ENCODE measurements around the gene SCIN. TPM values are rescaled to one million over a fixed set of nuclear protein-coding genes. Genes with fewer than 3 reads are reported as not detected.

Gene SCIN
- total RNA-seq, 1 donor from 2014 or later: 3.9 TPM

GRCh38 chr7:12703881-12704280 lies 133.4 kb downstream of the SCIN start:
- peaks cover 11% of the 10 kb centered on the region for H3K36me3 Mint-ChIP-seq
- no peaks in the 10 kb centered on the region for H3K27me3 Mint-ChIP-seq
- H3K27ac Mint-ChIP-seq: no peak overlapping the region
- H3K4me1 Mint-ChIP-seq (ENCODE audit: unreplicated experiment): peaks cover 4% of the 10 kb centered on the region
- no peak overlapping the region for H3K4me3 Mint-ChIP-seq
- H3K9me3 Mint-ChIP-seq: no peaks in the 10 kb centered on the region
- no peak for TF ChIP-seq CTCF (conservative IDR thresholded peaks at IDR 0.05)
- DNase-seq (ENCODE audit: extremely low spot score, unreplicated experiment): no peak

DNA sequence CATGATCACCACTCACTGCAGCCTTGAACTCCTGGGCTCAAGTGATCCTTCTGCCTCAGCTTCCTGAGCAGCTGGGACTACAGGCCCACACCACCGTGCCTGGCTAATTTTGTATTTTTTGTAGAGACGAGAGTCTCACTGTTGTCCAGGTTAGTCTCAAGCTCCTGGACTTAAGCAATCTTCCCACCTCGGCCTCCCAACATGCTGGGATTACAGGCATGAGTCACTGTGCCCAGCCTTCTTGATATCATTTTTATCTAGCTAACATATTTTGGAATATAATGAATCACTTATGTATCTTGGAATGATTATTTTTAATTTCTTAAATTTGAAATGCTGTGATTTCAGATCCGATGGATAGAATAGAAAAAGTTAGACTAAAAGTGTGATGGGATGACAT lies 135.4 kb downstream of the SCIN start:
- H3K27me3 Mint-ChIP-seq: no peaks in the 10 kb centered on the region
- TF ChIP-seq CTCF (conservative IDR thresholded peaks at IDR 0.05): no peak
- H3K9me3 Mint-ChIP-seq: no peaks in the 10 kb centered on the region
- H3K4me3 Mint-ChIP-seq: no peak overlapping the region
- H3K27ac Mint-ChIP-seq: no peak overlapping the region
- DNase-seq (ENCODE audit: extremely low spot score, unreplicated experiment): no peak
- H3K4me1 Mint-ChIP-seq (ENCODE audit: unreplicated experiment): peaks cover 4% of the 10 kb centered on the region
- H3K36me3 Mint-ChIP-seq: peaks cover 5% of the 10 kb centered on the region

DNA sequence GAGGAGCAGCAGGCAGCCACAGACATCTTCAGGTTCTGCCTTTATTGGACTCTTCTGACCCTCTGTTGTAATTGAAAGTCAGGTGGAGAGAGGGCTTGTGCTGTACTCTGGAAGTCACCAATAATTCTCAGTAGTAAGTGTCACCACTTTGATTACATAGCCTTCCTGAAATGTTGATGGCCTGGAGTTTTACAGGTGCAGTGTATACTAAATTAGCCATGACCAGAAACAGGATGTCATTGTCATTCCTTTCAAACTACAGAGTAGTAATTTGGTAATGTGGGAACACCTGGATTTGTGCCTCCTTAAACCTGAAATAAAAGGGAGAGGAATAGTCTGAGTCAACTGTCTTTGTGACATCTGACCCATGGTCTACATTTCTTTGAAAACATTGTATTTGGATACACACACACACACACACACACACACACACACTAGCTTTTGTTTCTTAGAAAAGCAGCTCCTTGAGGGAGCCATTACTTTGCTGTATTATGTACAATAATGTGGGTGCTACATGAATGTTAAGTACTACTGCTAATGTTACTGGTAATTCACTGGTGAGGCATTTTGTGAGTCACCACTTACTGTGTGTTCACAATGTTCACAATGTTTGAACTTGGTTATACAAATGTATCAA lies 136.5 kb downstream of the SCIN start:
- Mint-ChIP-seq H3K4me1 (ENCODE audit: unreplicated experiment) (peaks cover 4% of the 10 kb centered on the region), H3K36me3 (no peaks in the 10 kb centered on the region), H3K9me3 (no peaks in the 10 kb centered on the region), H3K4me3 (no peak overlapping the region), H3K27ac (no peak overlapping the region), H3K27me3 (no peaks in the 10 kb centered on the region)
- TF ChIP-seq CTCF (conservative IDR thresholded peaks at IDR 0.05): no peak
- no peak for DNase-seq (ENCODE audit: extremely low spot score, unreplicated experiment)

DNA sequence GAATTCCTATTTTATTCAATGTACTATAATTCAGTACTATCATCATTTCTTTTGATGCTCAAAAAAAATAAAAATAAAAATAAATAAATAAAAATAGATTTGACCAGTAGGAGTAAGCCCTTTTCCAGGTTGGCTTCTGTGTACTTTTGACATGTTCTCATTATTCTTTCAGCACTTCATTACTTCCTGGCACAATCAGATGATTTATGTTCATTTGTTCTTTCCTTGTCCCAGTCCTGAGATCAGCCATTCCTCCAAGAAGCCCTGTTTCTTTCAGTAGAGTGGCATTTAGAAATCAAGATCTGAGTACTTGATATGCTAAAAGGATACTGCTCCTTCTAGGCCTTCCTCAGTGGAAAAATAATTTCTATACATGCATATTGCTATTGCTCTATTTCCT lies 137.8 kb downstream of the SCIN start:
- H3K4me3 Mint-ChIP-seq: no peak overlapping the region
- no peak for DNase-seq (ENCODE audit: extremely low spot score, unreplicated experiment)
- no peaks in the 10 kb centered on the region for H3K36me3 Mint-ChIP-seq
- H3K4me1 Mint-ChIP-seq (ENCODE audit: unreplicated experiment): peaks cover 4% of the 10 kb centered on the region
- H3K27ac Mint-ChIP-seq: no peak overlapping the region
- H3K9me3 Mint-ChIP-seq: no peaks in the 10 kb centered on the region
- TF ChIP-seq CTCF (conservative IDR thresholded peaks at IDR 0.05): no peak
- no peaks in the 10 kb centered on the region for H3K27me3 Mint-ChIP-seq

Other genes with a start within 250 kb of the SCIN start
- gene VWDE, start 166.9 kb upstream of the SCIN start, total RNA-seq (ENCODE audit: low replicate concordance): 1.0 and 2.1 TPM in 2 replicates
- gene ARL4A, start 116.9 kb downstream of the SCIN start, total RNA-seq (ENCODE audit: low replicate concordance): 25.0 and 25.5 TPM in 2 replicates

Measured in type B pancreatic cell (in vitro differentiated cells).